ENCODE results near the gene CXCR2. TPM values are rescaled to one million over a fixed set of nuclear protein-coding genes. Genes with fewer than 3 reads are reported as not detected.
"Not testable (repeated sequence)": the region's sequence is repeated elsewhere in the genome, so short reads cannot be mapped to it uniquely, and the experiment has no call there.

The CXCR2 gene
- total RNA-seq, 6 experiments from 2014 or later = 0.81 to 2.6 (median 1.2) TPM

DNA sequence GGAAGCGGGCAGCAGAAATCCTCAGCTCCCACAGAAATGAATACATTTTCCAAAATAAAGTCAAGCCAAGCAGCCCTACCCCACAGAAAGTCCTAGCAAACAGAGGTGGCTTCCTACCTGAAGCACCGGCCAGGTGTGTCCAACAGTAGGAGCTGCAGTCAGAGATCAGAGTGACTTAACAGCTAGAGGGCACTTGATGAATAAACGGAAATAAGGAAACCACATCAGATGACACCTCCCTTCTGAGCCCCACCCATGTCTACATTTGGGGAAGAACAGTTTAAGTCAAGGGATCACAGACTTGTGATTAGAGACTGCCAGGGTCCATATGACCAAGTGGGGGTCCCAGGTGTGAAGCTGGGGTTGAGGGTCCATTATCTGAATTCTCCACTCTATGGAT, 41.0 kb downstream of the CXCR2 start, which contains the start of gene CXCR1:
Gene CXCR1 (minus strand): TSS at position 172 of the 400 bp plus-strand sequence. CDS start 1,751 bp downstream, outside the sequence.
- Histone ChIP-seq H3K27me3 (no peaks in the 10 kb centered on the region), H3K4me1 (no peaks in the 10 kb centered on the region), H3K4me3 (peak within 1 kb of the TSS in 1 of 3 donors; percentile 4), H3K36me3 (no peaks in the 10 kb centered on the region), H3K9me3 (no peaks in the 10 kb centered on the region), H3K27ac (no peak within 1 kb of the TSS)
- intact Hi-C loops (cut with DNase I) = no loop called here
- ATAC-seq = peak in 3 of 4 donors; percentile 28 to 31 (median 28)
- WGBS (ENCODE audit: insufficient coverage, low coverage, low lambda C conversion rate, missing lambda C conversion rate) = 60% methylated on average over 1 of the region's 3 CpGs
- TF ChIP-seq, protein P1, sequence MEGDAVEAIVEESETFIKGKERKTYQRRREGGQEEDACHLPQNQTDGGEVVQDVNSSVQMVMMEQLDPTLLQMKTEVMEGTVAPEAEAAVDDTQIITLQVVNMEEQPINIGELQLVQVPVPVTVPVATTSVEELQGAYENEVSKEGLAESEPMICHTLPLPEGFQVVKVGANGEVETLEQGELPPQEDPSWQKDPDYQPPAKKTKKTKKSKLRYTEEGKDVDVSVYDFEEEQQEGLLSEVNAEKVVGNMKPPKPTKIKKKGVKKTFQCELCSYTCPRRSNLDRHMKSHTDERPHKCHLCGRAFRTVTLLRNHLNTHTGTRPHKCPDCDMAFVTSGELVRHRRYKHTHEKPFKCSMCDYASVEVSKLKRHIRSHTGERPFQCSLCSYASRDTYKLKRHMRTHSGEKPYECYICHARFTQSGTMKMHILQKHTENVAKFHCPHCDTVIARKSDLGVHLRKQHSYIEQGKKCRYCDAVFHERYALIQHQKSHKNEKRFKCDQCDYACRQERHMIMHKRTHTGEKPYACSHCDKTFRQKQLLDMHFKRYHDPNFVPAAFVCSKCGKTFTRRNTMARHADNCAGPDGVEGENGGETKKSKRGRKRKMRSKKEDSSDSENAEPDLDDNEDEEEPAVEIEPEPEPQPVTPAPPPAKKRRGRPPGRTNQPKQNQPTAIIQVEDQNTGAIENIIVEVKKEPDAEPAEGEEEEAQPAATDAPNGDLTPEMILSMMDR (IDR thresholded peaks at IDR 0.05) = no peak
- TF ChIP-seq POLR2A (IDR thresholded peaks at IDR 0.05) = no peak
- DNase-seq = no peak

DNA sequence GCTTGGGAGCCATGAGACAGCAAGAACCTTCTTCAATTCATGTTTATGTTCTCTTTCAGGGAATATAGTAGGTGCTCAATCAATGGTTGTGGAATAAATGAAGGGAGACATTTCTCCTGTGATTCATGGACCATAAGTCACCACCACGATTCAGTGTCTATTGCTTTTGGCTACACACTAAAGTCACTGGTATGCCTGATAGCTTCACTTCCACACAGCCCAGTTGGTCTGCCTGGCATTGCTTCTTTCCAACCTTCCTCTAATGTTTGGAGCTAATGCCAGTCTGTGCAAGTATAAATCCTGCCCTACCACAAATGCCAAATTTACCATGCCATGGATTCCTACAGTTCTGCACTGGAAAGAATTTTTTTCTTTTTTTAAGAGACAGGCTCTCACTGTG, 42.2 kb downstream of the CXCR2 start:
- Histone ChIP-seq H3K4me3 (no peak overlapping the region), H3K4me1 (no peaks in the 10 kb centered on the region), H3K27ac (no peak overlapping the region), H3K9me3 (no peaks in the 10 kb centered on the region), H3K27me3 (no peaks in the 10 kb centered on the region), H3K36me3 (no peaks in the 10 kb centered on the region)
- intact Hi-C loops (cut with DNase I) = no loop called here
- DNase-seq (no peak), ATAC-seq (no peak)
- no peak for TF ChIP-seq POLR2A (IDR thresholded peaks at IDR 0.05)
- TF ChIP-seq, protein P1 (IDR thresholded peaks at IDR 0.05) = no peak
- WGBS (ENCODE audit: insufficient coverage, low coverage, low lambda C conversion rate, missing lambda C conversion rate) = 47% methylated on average over 1 of the region's 1 CpG

DNA sequence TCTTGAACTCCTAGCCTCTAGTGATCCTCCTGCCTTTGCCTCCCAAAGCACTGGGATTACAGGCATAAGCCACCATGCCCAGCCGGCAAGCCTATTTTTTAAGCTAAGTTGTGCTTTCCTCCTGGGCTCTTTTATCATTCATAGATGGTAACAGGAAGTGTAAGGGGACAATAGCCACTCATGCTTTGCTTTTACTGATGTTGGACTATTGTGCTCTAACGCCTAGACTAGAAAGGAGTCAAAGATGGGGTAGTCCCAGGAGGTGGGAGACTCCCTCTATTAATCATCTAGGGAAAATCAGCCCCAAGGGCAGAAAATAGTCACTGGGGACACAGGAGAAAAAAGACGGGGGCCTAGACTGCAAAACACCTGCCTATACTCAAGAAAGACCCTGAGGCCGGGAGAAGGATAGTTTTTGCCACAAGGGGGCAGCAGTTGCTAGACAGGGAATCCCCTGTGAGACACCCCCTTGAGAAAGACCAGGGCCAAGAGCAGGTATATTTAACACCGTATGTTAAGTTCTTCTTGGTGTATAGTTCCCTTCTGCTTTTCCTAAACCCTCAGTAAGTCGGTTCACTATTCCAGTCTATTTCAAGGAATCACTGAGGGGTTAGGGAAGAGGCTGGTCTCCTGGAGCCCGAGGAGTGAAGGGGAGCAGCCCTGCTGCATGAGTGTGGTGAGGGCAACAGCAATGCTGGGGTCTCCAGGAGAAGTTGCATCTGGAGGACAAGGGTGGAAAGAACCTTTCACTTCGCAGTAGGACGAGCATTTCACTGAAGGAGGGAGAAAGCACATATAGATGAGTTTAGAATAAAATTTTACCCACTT, 43.0 kb downstream of the CXCR2 start:
- no peak for TF ChIP-seq POLR2A (IDR thresholded peaks at IDR 0.05)
- TF ChIP-seq, protein P1 (IDR thresholded peaks at IDR 0.05) = peak; percentile 28 to 70 (median 63)
- intact Hi-C loops (cut with DNase I) = no loop called here
- ATAC-seq = peak; percentile 47 to 69 (median 53)
- 39% methylated on average over 8 of the region's 9 CpGs for WGBS (ENCODE audit: insufficient coverage, low coverage, low lambda C conversion rate, missing lambda C conversion rate)
- no peak overlapping the region for H3K4me3 ChIP-seq
- H3K27me3 ChIP-seq = no peaks in the 10 kb centered on the region
- no peak overlapping the region for H3K27ac ChIP-seq
- no peaks in the 10 kb centered on the region for H3K4me1 ChIP-seq
- DNase-seq = peak in 1 of 3 donors; percentile 30
- H3K36me3 ChIP-seq = no peaks in the 10 kb centered on the region
- no peaks in the 10 kb centered on the region for H3K9me3 ChIP-seq

DNA sequence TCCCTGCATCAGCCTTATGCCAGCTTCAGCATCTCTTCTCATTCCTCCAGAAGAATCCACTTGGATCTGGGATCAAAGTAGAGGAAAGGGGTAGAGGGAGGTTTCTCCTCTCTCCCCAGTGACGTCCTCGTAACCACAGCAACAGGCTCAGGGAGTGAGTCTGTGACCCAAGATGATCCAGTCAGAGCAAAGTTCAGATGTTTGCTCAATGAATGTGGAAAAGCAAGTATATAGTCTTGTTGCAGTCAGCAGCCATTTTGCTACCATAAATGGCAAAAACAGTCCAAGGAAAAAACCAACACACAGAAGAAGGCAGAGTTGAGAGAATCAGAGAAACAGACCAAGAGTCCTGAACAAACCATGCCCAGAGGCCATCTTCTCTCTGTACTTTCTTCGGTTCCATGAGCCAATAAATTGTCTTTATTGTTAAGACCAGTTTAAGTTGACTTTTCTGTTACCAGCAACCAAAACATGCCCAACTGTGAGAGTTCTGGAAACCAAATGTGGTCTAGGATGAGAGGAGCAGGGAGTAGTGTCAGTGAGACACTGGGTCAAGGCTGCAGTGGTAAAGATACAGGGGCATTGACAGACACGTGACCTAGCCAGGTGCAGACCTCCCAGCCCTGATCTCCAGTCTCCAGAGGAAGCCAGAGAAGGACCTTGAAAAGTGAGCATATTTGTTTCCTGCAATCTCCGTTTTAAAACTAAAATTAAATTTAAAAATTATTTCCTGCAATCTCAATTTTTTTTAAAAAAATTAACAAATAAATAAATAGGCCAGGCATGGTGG, 44.1 kb downstream of the CXCR2 start:
- ATAC-seq = peak in 2 of 4 donors; percentile 57 to 78
- no peaks in the 10 kb centered on the region for H3K27me3 ChIP-seq
- H3K4me1 ChIP-seq = no peaks in the 10 kb centered on the region
- no peaks in the 10 kb centered on the region for H3K9me3 ChIP-seq
- intact Hi-C loops (cut with DNase I) = no loop called here
- no peak for DNase-seq
- H3K4me3 ChIP-seq = no peak overlapping the region
- no peaks in the 10 kb centered on the region for H3K36me3 ChIP-seq
- no peak overlapping the region for H3K27ac ChIP-seq
- no peak for TF ChIP-seq POLR2A (IDR thresholded peaks at IDR 0.05)
- TF ChIP-seq, protein P1 (IDR thresholded peaks at IDR 0.05) = no peak
- WGBS (ENCODE audit: insufficient coverage, low coverage, low lambda C conversion rate, missing lambda C conversion rate) = 65% methylated on average over 5 of the region's 5 CpGs

DNA sequence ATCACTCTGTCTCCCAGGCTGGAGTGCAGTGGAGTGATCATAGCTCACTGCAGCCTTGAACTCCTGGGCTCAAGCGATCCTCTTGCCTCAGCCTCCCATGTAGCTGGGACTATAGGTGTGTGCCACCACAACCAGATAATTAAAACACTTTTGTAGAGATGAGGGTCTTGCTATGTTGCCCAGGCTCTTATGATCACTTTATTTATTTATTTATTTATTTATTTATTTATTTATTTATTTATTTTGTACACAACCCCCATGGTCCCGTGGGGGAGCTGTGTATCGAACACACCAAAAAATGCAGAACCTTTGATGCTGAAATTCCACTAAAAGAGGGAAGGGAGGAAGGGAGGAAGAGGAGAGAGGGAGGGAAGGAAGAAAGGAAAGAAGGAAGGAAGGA, 45.9 kb downstream of the CXCR2 start:
- ATAC-seq; H3K36me3 ChIP-seq; H3K4me3 ChIP-seq; H3K9me3 ChIP-seq; intact Hi-C loops (cut with DNase I); H3K27ac ChIP-seq; H3K27me3 ChIP-seq; DNase-seq; H3K4me1 ChIP-seq: not testable (repeated sequence)
- WGBS (ENCODE audit: insufficient coverage, low coverage, low lambda C conversion rate, missing lambda C conversion rate) = 81% methylated on average over 3 of the region's 3 CpGs
